Islet precursor cell (in vitro differentiated cells): ENCODE data around the gene ZNF480.
"Not testable (repeated sequence)": the region's sequence is repeated elsewhere in the genome, so short reads cannot be mapped to it uniquely, and the experiment has no call there.

Source experiments
- DNase-seq: peaks from one replicate; pipeline ENCODE4 v3.0.0-alpha.2; 2018

ZNF480 gene

GRCh38 chr19:52296773-52297600, at the start of gene ZNF480:
ZNF480 (plus strand) TSS chr19:52297169; CDS start chr19:52300413, 3,244 bp downstream.
- DNase-seq = peak; percentile 77

GRCh38 chr19:52248241-52248640, 48.7 kb upstream of the ZNF480 start:
- DNase-seq = no peak

- DNase-seq = no peak
Observed at GRCh38 chr19:52258426-52258825, 38.5 kb upstream of the ZNF480 start.

- DNase-seq = not testable (repeated sequence)
Observed at GRCh38 chr19:52265556-52265955, 31.4 kb upstream of the ZNF480 start.

GRCh38 chr19:52269338-52270261, 27.4 kb upstream of the ZNF480 start, which contains the start of gene ZNF766:
ZNF766 (plus strand) TSS chr19:52269587; CDS start chr19:52269614, 27 bp downstream.
- peak; percentile 97 for DNase-seq

- DNase-seq = no peak
Observed at GRCh38 chr19:52270266-52270885, 26.6 kb upstream of the ZNF480 start.

GRCh38 chr19:52273301-52273700, 23.7 kb upstream of the ZNF480 start:
- DNase-seq = no peak

GRCh38 chr19:52274191-52274590, 22.8 kb upstream of the ZNF480 start:
- DNase-seq = no peak

GRCh38 chr19:52275988-52276387, 21.0 kb upstream of the ZNF480 start:
- no peak for DNase-seq

GRCh38 chr19:52277471-52277870, 19.5 kb upstream of the ZNF480 start:
- DNase-seq = no peak

- DNase-seq = no peak
Observed at GRCh38 chr19:52286256-52286655, 10.7 kb upstream of the ZNF480 start.

- no peak for DNase-seq
Observed at GRCh38 chr19:52291781-52292180, 5.2 kb upstream of the ZNF480 start.

GRCh38 chr19:52292946-52293345, 4.0 kb upstream of the ZNF480 start:
- DNase-seq = not testable (repeated sequence)

GRCh38 chr19:52296400-52296772, 583 bp upstream of the ZNF480 start:
- no peak for DNase-seq

GRCh38 chr19:52297601-52298364, 814 bp downstream of the ZNF480 start:
- no peak for DNase-seq

GRCh38 chr19:52307275-52307674, 10.3 kb downstream of the ZNF480 start:
- no peak for DNase-seq

- no peak for DNase-seq
Observed at GRCh38 chr19:52322429-52322828, 25.5 kb downstream of the ZNF480 start.

- no peak for DNase-seq
Observed at GRCh38 chr19:52331757-52332156, 34.8 kb downstream of the ZNF480 start.

- DNase-seq = no peak
Observed at GRCh38 chr19:52335768-52336116, 38.8 kb downstream of the ZNF480 start.

GRCh38 chr19:52336117-52336790, 39.3 kb downstream of the ZNF480 start, which contains the start of gene ZNF610:
ZNF610 (plus strand) TSS chr19:52336243; CDS start chr19:52349173, 12,930 bp downstream.
- peak; percentile 86 for DNase-seq

- no peak for DNase-seq
Observed at GRCh38 chr19:52336791-52337381, 39.9 kb downstream of the ZNF480 start.
